ENCODE measurements around the gene VAC14.

Gene VAC14

DNA sequence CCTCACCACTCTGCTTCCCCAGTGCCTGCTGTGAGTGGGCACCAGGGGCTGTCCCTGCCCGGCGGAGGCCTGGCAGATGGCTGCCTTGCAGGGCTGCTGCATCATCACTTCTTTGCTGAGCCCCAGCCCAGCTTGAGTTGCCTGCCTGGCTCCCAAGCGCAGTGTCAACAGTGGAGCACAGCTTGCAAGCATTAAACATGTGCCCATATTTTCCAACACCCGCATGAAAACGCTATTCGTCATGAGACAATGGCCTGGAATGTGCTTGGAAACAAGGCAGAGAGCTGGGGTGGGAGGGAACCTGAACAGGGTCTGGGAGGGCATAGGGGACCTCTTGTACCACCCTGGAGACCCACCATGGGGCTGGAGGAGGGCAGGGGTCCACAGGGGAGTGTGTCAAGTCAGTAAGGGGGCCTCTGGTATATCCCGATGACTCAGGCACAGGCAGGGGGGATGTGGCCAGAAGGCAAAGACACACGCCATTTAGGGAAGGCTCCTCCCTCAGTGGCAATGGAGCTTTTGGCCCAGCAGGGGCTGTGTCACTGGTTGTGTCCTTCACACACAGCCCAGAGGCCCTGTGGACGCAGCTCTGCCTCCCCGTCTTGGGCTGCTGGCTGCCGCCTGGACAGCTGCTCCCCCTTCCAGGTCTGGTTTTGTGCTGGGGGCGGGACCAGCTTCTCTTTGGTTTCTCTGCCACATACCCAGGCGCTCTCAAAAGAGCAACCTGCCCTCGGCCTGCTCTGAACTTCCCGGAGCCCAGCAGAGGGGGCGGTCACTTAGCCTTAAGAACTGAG lies 97.7 kb downstream of the VAC14 start:
- DNase-seq: no peak

DNA sequence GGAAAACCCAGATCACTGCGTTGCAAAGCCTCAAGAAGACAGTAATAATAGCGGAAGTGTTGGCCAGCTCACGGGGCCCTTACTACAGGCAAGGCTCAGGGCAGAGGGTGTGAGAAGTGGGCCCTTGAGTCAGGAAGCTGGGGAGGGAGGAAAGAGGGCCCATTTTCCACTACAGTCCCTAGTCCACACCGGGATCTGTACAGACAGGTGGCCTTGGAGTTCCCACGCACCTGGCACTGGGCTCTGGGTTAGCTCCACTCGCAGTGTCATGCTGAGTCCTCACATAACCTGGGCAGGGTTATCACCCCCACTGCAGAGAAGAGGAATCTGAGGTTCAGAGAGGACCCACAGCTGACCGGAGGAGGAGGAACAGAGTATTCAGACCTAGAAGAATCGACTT lies 98.3 kb downstream of the VAC14 start:
- DNase-seq: no peak

DNA sequence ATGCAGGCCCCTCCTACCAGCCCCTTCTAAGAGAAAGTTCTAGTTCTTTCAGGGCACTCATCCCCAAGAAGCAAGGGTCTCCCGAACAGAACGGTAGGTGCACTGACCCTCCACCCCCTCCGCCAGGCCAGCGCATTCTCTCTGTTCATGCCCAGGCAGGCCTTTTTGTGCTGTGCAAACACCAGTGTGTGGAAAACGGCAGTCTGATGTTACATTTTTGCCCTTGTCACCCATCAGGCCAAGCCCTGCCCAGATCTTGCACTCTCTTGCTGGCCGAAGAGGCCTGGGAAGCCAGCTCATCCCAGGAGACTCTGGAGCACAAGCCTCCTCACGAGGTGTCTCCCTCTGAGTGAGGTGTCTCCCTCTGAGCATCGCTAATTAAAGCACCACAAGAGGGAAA lies 99.0 kb downstream of the VAC14 start:
- DNase-seq: no peak

GRCh38 chr16:70701596-70701995 lies 99.4 kb downstream of the VAC14 start:
- DNase-seq: no peak

GRCh38 chr16:70701036-70701435 lies 99.9 kb downstream of the VAC14 start:
- DNase-seq: no peak

GRCh38 chr16:70700101-70701020 lies 100.6 kb downstream of the VAC14 start:
- DNase-seq: no peak

DNA sequence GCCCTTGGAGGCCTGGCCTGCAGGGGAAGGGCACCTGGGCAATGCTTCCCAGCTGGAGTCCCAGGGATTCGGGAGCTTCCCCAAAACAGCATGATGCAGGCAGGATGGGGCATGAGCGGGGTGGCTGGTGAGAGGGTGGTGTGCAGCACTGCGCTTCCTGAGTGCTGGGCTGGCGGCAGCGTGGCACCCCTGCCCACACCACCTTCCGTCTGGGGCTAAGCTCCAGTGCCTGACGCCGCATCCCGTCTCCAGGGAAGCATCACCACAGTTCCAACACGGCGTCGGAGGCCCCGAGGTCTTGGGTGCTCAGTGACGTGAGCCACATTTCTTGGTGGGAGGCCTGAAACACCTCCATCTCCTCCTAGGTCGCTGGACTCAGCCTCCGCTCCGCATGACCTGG lies 101.3 kb downstream of the VAC14 start:
- no peak for DNase-seq

GRCh38 chr16:70698901-70699300 lies 102.1 kb downstream of the VAC14 start:
- DNase-seq: no peak

DNA sequence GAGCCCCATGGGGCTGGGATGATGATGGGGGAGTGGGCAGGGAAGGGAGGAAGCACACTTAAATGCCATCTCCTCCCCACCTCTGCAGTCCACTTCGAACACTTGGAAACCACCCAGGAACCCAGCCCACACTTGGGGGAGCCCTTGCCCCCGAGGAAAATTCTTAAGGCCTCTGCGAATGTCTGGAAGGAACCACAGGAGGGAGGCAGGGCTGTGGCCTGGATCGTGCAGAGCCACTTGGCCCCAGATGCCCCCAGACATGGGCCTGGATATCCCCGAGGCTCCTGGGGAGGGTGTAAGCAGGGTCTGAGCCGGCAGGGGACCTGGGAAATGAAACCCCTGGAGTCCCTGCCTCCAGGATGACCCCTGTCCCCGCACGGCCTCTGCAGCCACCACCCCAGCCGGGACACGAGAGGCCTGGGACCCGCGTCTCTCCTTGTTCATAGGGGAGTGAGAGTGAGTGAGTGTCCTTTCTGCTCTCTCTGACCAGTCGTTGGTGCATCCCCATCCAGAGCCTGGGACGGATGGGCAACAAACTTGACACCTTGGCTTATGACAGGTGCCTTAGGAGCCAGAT lies 103.3 kb downstream of the VAC14 start:
- DNase-seq: no peak

DNA sequence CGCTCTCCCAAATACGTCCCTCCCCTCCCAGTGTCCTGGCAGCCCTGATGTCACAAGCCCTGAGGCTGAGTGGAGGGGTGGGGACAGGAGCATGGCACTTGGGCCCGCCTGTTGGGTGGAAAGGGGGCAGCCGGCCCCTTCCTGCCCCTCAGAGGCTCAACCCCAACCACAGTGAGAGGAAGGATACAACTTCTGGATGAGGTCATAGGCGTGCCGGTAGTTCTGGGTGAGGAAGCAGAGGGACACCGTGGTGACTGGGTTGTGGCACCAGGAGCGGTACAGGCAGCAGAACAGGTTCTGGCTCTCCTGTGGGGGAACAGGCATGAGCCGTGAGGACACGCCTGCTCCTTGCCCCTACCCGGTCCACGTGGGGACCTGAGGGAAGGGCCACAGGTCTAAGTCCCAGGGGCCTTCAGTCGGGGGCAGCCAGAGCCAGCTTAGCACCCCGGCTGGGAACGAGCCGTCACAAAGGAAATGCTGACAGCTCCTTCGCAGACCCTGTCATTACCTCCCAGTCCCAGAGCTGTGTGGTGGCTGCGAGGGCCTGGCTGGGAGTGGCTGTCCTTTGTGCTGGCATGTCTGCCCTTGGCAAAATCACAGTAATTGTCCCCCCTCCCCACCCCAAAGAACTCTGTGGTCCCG lies 103.9 kb downstream of the VAC14 start:
- DNase-seq: no peak

- no peak for DNase-seq
Measured at GRCh38 chr16:70696355-70696754, 104.6 kb downstream of the VAC14 start.

DNA sequence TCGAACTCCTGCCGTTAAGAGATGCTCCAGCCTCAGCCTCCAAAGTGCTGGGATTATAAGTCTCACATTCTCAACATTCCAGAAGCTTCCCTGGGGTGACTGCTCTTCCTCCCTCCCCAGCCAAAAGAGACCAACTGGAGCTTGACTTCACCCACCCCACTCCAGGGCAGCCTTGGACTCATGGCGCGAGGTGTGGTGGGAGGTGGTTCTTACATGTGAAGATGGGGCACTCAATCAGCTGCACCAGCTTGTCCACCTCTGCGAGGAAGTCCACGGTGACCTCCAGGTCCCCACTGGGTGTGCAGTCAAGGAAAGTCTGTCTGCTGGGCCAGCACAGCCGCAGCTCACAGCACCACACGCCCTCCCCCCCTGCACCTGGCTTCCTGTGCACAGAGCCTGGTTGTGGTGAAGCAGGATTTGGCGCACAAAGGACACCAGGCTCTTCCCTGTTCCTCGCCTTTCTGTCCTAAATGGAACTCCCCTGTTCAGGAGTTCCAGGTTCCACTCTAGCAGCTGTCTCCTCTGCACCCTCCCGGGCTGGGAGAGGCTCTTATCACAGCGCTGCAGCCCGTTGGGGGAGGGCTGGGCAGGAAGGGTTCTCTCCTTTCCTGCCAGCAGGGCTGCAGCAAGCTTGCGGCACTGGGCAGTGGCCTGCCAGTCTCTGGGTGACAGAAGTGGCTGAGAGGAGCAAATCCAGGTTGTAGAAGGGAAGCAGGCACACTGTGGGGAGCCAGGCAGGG lies 105.5 kb downstream of the VAC14 start:
- DNase-seq: no peak

DNA sequence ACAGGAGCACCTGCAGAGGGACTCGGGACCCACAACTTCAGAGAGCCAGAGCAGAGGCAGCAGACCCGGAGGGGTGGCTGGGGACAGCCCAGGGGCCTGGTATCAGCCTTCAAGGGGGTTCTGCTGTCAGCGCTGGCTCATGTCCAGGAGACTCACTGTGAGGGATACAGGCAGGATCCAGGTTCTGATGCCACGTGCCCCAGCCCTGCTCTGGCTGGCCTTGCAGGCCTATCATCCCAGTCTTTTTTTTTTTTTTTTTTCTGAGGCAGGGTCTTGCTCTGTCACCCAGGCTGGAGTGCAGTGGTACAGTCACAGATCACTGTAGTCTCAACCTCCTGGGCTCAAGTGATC lies 106.1 kb downstream of the VAC14 start:
- no peak for DNase-seq

GRCh38 chr16:70694088-70694867 lies 106.7 kb downstream of the VAC14 start:
- no peak for DNase-seq

- no peak for DNase-seq
Measured at GRCh38 chr16:70692873-70693671, 107.9 kb downstream of the VAC14 start.

DNA sequence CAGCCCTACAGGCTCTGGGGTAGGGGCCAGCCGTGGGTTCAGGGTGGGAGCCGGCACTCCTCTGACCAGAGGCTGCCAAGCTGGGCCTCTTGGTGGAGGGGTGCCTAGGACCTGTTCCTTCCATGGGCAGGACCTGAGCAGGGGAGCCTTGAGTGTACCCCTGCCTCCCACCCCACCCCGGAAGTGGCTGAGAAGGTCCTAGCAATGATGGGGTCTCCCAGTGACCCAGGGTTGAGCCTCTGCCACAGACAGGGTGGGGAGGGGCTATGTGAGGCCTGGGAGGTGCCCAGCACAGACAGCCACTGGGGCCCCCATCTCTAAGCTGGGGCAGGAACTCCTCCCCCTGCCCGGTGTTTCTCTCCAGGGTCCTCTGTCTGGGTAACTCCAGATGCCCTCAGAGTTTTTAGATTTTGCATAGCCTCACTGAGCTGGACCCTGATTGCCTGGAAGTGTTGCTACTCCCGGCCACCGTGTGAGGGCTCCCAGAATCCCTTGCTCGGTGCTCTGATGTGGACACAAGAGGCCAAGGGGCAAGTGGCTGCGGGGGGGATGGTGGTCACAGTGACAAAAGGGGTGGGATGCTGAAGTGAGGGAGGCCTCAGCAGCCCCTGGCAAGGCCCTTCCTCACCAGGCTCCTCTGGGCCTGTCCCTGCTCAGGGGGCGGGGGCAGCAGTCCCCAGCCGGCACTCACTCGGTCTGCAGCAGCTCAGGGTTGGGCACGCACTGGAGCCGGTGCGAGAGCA lies 108.7 kb downstream of the VAC14 start:
- no peak for DNase-seq

- DNase-seq: no peak
Measured at GRCh38 chr16:70691223-70692129, 109.5 kb downstream of the VAC14 start.

GRCh38 chr16:70689970-70690891 lies 110.7 kb downstream of the VAC14 start:
- no peak for DNase-seq

Measured in T-helper 9 cell (primary cell).